Activated T-cell treated with anti-CD3 and anti-CD28 coated beads for 24 hours (primary cell): ENCODE results near the gene SPNS1.

Experiments used
- DNase-seq: peaks from one replicate; pipeline ENCODE4 v3.0.0-alpha.2; 2020; ENCODE audit warnings: low read depth

The SPNS1 gene

GRCh38 chr16:29029168-29029994, 54.8 kb downstream of the SPNS1 start:
- peak; percentile 87 for DNase-seq

GRCh38 chr16:29030086-29030840, 55.7 kb downstream of the SPNS1 start:
- no peak for DNase-seq
